ENCODE data around the gene LAMA5. TPM values are rescaled to one million over a fixed set of nuclear protein-coding genes. Genes with fewer than 3 reads are reported as not detected.
"Not testable (repeated sequence)": the region's sequence is repeated elsewhere in the genome, so short reads cannot be mapped to it uniquely, and the experiment has no call there.

The LAMA5 gene
- total RNA-seq, 4 donors from 2014 or later: 164 to 427 (median 196) TPM

DNA sequence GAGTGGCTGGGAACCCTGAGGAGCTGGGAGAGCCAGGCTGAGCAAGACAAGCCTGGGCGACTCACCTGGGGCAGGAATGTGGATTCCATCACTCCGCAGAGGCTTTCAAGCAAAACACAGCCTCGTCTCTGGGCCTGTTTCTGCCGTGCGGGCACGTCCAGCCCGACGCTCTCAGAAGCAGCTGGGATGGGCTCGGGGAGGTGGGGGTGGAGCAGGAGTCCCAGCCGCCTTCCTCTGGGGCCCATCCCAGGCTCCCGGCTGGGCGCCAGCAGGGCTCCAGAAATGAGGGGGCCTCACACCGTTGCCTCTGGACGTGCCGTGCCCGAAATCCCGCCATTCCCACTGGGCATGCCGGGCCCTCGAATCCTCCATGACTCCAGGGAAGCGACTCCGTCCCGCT, 11.1 kb upstream of the LAMA5 start:
- TF ChIP-seq, protein P1, sequence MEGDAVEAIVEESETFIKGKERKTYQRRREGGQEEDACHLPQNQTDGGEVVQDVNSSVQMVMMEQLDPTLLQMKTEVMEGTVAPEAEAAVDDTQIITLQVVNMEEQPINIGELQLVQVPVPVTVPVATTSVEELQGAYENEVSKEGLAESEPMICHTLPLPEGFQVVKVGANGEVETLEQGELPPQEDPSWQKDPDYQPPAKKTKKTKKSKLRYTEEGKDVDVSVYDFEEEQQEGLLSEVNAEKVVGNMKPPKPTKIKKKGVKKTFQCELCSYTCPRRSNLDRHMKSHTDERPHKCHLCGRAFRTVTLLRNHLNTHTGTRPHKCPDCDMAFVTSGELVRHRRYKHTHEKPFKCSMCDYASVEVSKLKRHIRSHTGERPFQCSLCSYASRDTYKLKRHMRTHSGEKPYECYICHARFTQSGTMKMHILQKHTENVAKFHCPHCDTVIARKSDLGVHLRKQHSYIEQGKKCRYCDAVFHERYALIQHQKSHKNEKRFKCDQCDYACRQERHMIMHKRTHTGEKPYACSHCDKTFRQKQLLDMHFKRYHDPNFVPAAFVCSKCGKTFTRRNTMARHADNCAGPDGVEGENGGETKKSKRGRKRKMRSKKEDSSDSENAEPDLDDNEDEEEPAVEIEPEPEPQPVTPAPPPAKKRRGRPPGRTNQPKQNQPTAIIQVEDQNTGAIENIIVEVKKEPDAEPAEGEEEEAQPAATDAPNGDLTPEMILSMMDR (IDR thresholded peaks at IDR 0.05): no peak
- H3K4me3 ChIP-seq (ENCODE audit: low read depth, poor library complexity, severe bottlenecking): no peak overlapping the region
- no peak for DNase-seq (ENCODE audit: low spot score in 2 of 2)
- 33 to 59% methylated on average over 9 to 19 of the region's 22 CpGs for WGBS, 2 donors
- intact Hi-C loops (cut with DNase I; ENCODE audit: low total_unique reads): no loop called here

DNA sequence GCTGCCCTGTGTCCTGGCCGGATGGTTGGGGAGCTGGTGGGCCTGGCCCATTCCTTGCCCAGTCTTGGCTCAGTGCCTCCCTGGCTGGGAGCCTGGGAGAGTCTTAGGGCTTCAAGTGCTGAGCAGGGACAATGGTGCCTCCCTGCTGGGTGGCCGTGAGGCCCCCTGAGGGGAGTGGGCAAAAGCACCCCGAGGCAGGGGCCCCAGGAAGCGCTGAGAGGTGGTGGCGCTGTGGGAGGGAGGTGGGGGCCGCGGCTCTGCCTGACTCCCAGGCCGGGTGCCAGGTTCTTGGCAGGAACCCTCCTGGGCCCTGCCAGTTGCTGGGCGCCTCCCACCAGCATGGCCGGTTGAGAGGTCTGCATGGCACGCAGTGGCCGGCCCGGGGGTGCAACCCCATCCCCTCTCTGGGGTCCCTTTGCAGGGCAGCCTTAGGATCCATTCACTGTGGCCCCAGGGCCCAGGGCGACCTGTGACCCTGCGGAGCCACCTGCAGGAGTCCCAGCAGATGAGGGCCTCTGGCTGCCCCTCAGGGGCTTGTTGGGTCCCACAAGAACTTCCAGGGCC, 10.6 kb upstream of the LAMA5 start:
- intact Hi-C loops (cut with DNase I; ENCODE audit: low total_unique reads): no loop called here
- WGBS, 2 donors: 13 to 28% methylated on average over 3 to 10 of the region's 15 CpGs

DNA sequence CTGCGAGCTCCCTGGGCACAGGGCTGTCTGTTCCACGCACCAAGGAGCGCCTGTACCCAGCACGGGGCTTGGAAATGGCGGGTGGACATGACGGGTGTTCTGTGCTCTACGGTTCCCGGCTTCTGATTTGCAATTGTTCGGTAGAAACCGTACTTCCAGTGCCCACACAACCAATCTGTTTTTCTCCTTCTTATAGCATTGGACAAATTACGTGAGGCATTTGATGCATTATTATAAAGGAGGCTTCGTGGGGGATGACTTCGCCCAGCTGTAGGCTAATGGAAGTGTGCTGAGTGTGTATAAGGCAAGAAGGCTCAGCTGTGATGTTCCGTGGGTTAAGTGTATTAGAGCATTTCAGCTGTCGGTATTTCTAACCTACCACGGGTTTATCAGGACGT, 10.0 kb upstream of the LAMA5 start:
- DNase-seq (ENCODE audit: low spot score in 2 of 2): no peak
- TF ChIP-seq POLR2A (IDR thresholded peaks at IDR 0.05): no peak
- TF ChIP-seq, protein P1 (IDR thresholded peaks at IDR 0.05): no peak
- WGBS, 2 donors: 64% methylated on average over 17 of the region's 17 CpGs
- H3K4me3 ChIP-seq (ENCODE audit: low read depth, poor library complexity, severe bottlenecking): no peak overlapping the region
- intact Hi-C loops (cut with DNase I; ENCODE audit: low total_unique reads): no loop called here

More for the DNA sequence above, 10.6 kb upstream of the LAMA5 start:
- no peak for DNase-seq (ENCODE audit: low spot score in 2 of 2)
- no peak overlapping the region for H3K4me3 ChIP-seq (ENCODE audit: low read depth, poor library complexity, severe bottlenecking)
- no peak for TF ChIP-seq POLR2A (IDR thresholded peaks at IDR 0.05)
- TF ChIP-seq, protein P1 (IDR thresholded peaks at IDR 0.05): no peak

DNA sequence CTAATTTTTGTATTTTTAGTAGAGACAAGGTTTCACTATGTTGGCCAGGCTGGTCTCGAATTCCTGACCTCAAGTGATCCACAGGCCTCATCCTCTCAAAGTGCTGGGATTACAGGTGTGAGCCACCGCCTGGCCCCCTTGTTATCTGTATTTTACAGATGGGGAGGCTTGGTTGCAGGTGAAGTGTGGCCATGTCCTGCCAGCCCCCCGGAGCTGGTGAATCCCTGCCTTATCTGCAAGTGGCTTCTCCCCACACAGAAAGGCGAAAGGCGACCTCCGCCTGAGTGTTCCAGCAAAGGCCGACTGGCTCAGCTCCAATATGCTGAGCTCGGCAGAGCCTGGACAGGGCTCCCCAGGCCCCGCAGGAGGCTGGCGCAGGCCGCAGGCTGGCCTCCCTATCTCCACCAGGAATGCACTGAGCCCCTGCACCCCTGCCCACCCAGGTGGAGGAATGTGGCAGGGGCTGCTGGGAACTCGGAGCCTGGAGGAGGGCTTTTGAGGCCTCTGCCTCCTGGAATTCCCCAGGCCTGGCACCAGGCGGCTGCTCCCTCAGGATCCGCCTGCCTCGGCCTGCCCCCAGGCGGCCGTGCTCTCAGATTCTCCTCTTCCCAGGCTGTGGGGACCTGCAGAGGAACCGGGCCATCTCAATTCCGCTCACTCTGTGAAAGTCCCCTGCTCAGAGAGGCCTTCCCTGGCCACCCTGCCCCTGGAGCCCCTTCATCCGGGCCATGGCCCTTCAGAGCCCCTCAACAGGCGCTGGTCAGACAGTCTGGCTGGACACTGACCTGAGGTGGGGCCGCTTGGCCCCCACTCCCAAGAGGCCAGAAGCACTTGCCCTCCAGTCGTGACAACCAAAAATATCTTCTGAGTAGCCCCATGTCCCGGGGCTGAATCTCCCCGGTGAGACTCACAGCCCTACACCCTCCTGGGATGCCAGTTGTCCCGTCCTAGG, 9.3 kb upstream of the LAMA5 start:
- TF ChIP-seq, protein P1 (IDR thresholded peaks at IDR 0.05): no peak
- no peak for TF ChIP-seq POLR2A (IDR thresholded peaks at IDR 0.05)
- WGBS, 2 donors: 56 to 69% methylated on average over 10 to 26 of the region's 26 CpGs
- intact Hi-C loops (cut with DNase I; ENCODE audit: low total_unique reads): no loop called here
- DNase-seq (ENCODE audit: low spot score in 2 of 2): no peak
- H3K4me3 ChIP-seq (ENCODE audit: low read depth, poor library complexity, severe bottlenecking): no peak overlapping the region

DNA sequence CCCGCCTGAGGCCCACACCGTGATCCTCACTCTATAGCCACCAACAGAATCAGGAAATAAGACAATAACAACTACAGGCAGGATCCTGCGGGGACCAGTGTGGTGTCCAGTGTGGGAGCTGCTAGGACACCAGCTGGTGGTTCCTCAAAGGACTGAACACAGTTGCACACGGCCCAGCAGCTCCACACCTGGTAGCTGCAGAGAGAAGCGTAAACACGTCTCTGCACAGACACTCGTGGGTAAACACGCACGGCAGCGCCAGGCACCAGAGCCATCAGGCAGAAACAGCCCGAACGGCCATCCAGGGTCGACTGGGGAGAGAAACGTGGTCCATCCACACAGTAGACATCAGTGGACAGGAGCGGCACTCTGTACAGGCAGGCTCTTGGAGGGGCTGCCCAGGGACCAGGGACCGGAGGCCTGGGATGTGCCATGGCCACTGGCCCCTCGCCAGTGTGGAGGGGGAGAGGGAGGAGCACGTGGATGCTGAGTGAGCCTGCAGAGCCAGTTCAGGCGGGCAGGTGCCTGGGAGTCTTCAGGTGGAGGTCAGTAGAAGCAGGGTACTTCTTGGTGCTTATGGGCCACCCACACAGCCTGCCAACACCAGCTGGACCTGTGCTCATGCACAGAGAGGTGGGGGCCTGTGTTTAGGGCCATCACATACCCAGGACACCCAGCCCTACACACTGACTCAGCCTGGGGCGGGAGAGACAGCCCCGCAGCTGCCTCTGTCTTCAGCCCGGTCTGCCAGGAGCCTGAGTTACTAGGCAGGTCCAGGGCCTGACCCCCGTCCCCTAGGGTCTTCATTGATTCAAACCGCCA, 7.4 kb upstream of the LAMA5 start:
- no peak for DNase-seq (ENCODE audit: low spot score in 2 of 2)

DNA sequence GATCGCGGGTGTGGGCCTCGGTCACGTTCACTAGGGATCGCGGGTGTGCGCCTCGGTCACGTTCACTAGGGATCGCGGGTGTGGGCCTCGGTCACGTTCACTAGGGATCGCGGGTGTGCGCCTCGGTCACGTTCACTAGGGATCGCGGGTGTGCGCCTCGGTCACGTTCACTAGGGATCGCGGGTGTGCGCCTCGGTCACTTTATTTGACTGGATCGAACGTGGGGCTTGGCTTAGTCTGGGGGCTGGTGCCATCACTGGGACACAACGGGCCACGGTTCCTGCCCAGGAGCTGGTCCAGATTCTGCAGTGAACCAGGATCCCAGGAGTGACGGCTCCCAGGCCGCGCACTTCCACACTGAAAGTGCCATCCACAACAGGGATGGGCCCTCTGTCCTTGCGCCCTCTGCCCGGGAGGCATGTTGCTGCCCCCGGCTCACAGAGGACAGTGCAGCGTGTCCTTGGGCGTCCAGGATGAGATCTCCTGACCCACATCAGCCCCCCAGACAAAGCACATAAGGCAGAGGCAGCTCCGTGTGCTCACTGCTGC, 6.6 kb upstream of the LAMA5 start:
- H3K4me3 ChIP-seq (ENCODE audit: low read depth, poor library complexity, severe bottlenecking); intact Hi-C loops (cut with DNase I; ENCODE audit: low total_unique reads); DNase-seq (ENCODE audit: low spot score in 2 of 2): not testable (repeated sequence)
- WGBS, 2 donors: 81 to 88% methylated on average over 9 to 11 of the region's 40 CpGs

More for the DNA sequence above, 7.4 kb upstream of the LAMA5 start:
- no peak overlapping the region for H3K4me3 ChIP-seq (ENCODE audit: low read depth, poor library complexity, severe bottlenecking)
- 49 to 52% methylated on average over 19 to 24 of the region's 24 CpGs for WGBS, 2 donors
- TF ChIP-seq, protein P1 (IDR thresholded peaks at IDR 0.05): no peak
- no peak for TF ChIP-seq POLR2A (IDR thresholded peaks at IDR 0.05)
- intact Hi-C loops (cut with DNase I; ENCODE audit: low total_unique reads): no loop called here

Measured in lower leg skin (tissue), 4 donors.